OCI-LY3 (cell line): ENCODE measurements around the gene RCOR2.

Experiments used
- H2AFZ ChIP-seq: fragments of 200-600, 300-600 bp; shearing (Covaris generic); 2 replicates; pipeline ENCODE4 v1.6.0; 2014; ENCODE audit warnings: antibody characterized with exemption, low read depth, low read length
- H3K27ac ChIP-seq: fragments of 200-600, 300-600 bp; sonication (generic); 2 replicates; pipeline ENCODE4 v1.5.1; 2014; ENCODE audit warnings: mild to moderate bottlenecking, low read length, moderate library complexity, mixed read lengths
- H3K27me3 ChIP-seq: fragments of 200-600, 300-600 bp; sonication (generic); 2 replicates; pipeline ENCODE4 v1.6.1; 2014; ENCODE audit warnings: low read depth, low read length, mixed read lengths
- H3K36me3 ChIP-seq: fragments of 200-600, 300-600 bp; sonication (generic); replicated peaks from 2 replicates; pipeline ENCODE3; 2014; ENCODE audit warnings: low read depth, low read length, mixed read lengths
- H3K4me1 ChIP-seq: fragments of 300-600, 200-600 bp; sonication (generic); 2 replicates; pipeline ENCODE4 v1.6.1; 2014; ENCODE audit warnings: low read length, mixed read lengths
- H3K4me2 ChIP-seq: fragments of 200-600, 300-600 bp; sonication (generic); 2 replicates; pipeline ENCODE4 v1.6.1; 2014; ENCODE audit warnings: low read length, mixed read lengths
- H3K4me3 ChIP-seq: fragments of 300-600, 200-600 bp; sonication (generic); 2 replicates; pipeline ENCODE4 v1.5.1; 2014; ENCODE audit warnings: antibody characterized with exemption, mild to moderate bottlenecking, low read length, moderate library complexity
- H3K79me2 ChIP-seq: fragments of 300-600, 200-600 bp; shearing (Covaris generic); 2 replicates; pipeline ENCODE4 v1.6.1; 2014; ENCODE audit warnings: mild to moderate bottlenecking, low read length, mixed read lengths
- H3K9ac ChIP-seq: fragments of 300-600, 200-600 bp; shearing (Covaris generic); 2 replicates; pipeline ENCODE4 v1.6.0; 2014; ENCODE audit warnings: mild to moderate bottlenecking, low read length, moderate library complexity
- H3K9me3 ChIP-seq: fragments of 200-600, 300-600 bp; shearing (Covaris generic); 2 replicates; pipeline ENCODE4 v1.6.1; 2014; ENCODE audit warnings: low read length, mixed read lengths; ENCODE audit not compliant: insufficient read depth
- H4K20me1 ChIP-seq: fragments of 200-600, 300-600 bp; sonication (generic); 2 replicates; pipeline ENCODE4 v1.6.1; 2016; ENCODE audit warnings: low read length, mixed read lengths; ENCODE audit not compliant: insufficient read depth
- CTCF ChIP-seq: fragments of 200-600, 300-600 bp; sonication (generic); IDR thresholded peaks from 2 replicates; pipeline ENCODE4 v1.5.1; 2014; ENCODE audit warnings: antibody characterized with exemption, low read length, low read depth
- EZH2phosphoT487 ChIP-seq: fragments of 200-600 bp; shearing (Covaris generic); IDR thresholded peaks from 2 replicates; pipeline ENCODE4 v1.6.1; 2018; ENCODE audit warnings: antibody characterized with exemption, mixed run types, low read depth

RCOR2 gene

GRCh38 chr11:63909591-63910506, 7.1 kb downstream of the RCOR2 start:
- Histone ChIP-seq H4K20me1 (no peaks in the 10 kb centered on the region), H2AFZ (no peak overlapping the region), H3K27me3 (no peaks in the 10 kb centered on the region), H3K4me1 (no peaks in the 10 kb centered on the region), H3K4me3 (no peak overlapping the region), H3K79me2 (no peaks in the 10 kb centered on the region), H3K36me3 (peaks cover 37% of the 10 kb centered on the region), H3K9ac (no peak overlapping the region), H3K4me2 (no peak overlapping the region), H3K9me3 (no peaks in the 10 kb centered on the region), H3K27ac (no peak overlapping the region)
- TF ChIP-seq CTCF (no peak), EZH2phosphoT487 (no peak)

DNA sequence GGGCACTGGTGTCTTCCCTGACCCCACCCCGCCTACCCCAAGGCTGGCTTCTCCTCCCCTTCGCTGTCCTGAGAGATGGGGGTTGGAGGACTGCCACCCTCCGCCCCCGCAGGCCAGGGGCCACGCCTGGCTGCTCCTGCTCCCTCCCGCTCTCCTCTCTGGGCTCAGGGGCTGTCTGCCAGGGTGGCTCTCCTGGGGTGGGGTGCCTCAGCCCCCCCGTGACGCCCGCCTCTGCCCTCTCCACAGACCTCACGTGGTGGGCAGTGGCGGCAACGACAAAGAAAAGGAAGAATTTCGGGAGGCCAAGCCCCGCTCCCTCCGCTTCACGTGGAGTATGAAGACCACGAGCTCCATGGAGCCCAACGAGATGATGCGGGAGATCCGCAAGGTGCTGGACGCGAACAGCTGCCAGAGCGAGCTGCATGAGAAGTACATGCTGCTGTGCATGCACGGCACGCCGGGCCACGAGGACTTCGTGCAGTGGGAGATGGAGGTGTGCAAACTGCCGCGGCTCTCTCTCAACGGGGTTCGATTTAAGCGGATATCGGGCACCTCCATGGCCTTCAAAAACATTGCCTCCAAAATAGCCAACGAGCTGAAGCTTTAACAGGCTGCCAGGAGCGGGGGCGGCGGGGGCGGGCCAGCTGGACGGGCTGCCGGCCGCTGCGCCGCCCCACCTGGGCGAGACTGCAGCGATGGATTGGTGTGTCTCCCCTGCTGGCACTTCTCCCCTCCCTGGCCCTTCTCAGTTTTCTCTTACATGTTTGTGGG, 8.1 kb downstream of the RCOR2 start:
- Histone ChIP-seq H4K20me1 (no peaks in the 10 kb centered on the region), H3K4me1 (no peaks in the 10 kb centered on the region), H3K9ac (no peak overlapping the region), H3K79me2 (no peaks in the 10 kb centered on the region), H2AFZ (no peak overlapping the region), H3K36me3 (peaks cover 46% of the 10 kb centered on the region), H3K27me3 (no peaks in the 10 kb centered on the region), H3K4me3 (no peak overlapping the region), H3K27ac (no peak overlapping the region), H3K9me3 (no peaks in the 10 kb centered on the region), H3K4me2 (no peak overlapping the region)
- TF ChIP-seq CTCF (no peak), EZH2phosphoT487 (no peak)

DNA sequence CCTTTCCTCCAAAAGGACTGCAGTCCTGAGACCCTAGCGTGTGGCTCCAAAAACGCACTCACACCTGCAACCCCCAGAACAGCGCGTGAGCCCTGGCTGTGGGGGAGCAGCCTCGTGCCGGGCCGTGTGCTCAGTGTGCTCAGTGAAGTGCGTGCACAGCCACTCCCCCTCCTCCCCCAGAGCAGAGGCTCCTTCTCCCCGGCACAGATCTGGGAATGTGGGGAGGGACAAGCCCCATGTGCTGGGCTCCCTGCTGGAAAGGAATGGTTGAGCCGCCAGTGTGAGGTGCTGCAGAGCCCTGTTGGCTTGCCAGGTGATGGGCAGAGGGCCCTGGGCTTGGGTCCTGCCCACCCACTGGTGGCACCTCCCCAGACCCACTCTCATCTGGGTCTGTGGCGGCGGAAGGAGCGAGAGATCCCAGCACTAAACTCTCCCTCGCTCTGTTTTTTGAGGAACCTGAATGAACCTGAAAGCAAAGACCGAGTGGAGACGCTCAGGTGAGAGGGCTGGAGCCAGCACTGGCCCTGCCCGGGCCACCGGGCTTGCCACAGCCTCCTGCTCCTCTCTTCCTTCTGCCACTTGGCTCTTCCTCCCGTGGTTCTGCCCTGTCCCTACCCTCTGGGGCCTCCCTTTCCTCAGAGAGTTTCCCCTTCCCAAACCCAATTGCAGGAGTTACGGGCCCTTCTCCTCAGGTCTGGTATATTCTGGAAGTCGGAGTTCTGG, 9.0 kb downstream of the RCOR2 start:
- TF ChIP-seq CTCF (no peak), EZH2phosphoT487 (no peak)
- Histone ChIP-seq H3K9ac (no peak overlapping the region), H3K4me2 (no peak overlapping the region), H4K20me1 (no peaks in the 10 kb centered on the region), H3K79me2 (no peaks in the 10 kb centered on the region), H3K4me3 (no peak overlapping the region), H3K27me3 (no peaks in the 10 kb centered on the region), H3K4me1 (no peaks in the 10 kb centered on the region), H3K36me3 (peaks cover 49% of the 10 kb centered on the region), H3K27ac (no peak overlapping the region), H2AFZ (no peak overlapping the region), H3K9me3 (no peaks in the 10 kb centered on the region)
